Ramos (cell line): ENCODE measurements around the gene CEACAM16.
"Not testable (repeated sequence)": the region's sequence is repeated elsewhere in the genome, so short reads cannot be mapped to it uniquely, and the experiment has no call there.

ENCODE experiments used
- in situ Hi-C: fragments of 300-500 bp; cut with MboI; formaldehyde crosslinking; loops from one replicate; pipeline ENCODE4 v1.14.3; 2022; ENCODE audit warnings: low sequenced_read_pairs; ENCODE audit not compliant: unreplicated experiment

Gene CEACAM16

GRCh38 chr19:44675521-44675920, 23.4 kb upstream of the CEACAM16 start:
- in situ Hi-C loops = no loop called here

GRCh38 chr19:44677019-44677811, 21.7 kb upstream of the CEACAM16 start:
- in situ Hi-C loops = no loop called here

GRCh38 chr19:44680536-44680935, 18.4 kb upstream of the CEACAM16 start:
- in situ Hi-C loops = no loop called here

DNA sequence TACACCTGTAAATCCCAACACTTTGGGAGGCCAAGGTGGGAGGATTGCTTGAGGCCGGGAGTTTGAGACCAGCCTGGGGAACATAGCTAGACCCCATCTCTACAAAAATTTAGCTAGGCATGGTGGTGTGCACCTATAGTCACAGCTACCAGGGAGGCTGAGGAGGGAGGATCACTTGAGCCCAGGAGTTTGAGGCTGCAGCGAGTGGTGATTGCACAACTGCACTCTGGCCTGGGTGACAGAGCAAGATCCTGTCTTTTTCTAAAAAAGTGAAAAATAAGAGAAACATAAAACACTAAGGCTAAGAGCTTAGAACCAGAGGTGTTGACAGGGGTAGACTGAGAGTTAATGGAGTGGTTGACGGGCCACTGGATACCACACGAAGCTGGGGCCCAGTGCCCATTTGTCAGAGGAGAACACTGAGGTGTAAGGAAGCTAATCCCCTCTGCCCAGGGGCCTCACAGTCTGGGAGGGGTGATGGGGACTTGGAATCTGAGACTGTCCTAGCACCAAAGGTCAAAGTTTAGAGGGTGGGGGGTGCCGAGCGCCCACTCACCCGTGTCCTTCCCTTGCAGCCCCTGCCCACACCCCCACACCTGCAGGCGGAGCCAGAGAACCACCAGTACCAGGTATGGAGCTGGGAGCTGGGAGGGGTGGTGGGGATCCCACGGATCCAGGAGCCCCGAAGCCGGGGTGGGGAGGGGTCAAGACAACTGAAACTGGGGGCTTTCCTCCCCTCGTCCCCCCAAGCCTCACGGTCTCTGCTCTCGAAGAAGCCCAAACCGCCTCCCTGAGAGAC, 16.8 kb upstream of the CEACAM16 start:
- in situ Hi-C loops = no loop called here

GRCh38 chr19:44682807-44683206, 16.1 kb upstream of the CEACAM16 start:
- in situ Hi-C loops = no loop called here

GRCh38 chr19:44683434-44684210, 15.3 kb upstream of the CEACAM16 start:
- in situ Hi-C loops = no loop called here

DNA sequence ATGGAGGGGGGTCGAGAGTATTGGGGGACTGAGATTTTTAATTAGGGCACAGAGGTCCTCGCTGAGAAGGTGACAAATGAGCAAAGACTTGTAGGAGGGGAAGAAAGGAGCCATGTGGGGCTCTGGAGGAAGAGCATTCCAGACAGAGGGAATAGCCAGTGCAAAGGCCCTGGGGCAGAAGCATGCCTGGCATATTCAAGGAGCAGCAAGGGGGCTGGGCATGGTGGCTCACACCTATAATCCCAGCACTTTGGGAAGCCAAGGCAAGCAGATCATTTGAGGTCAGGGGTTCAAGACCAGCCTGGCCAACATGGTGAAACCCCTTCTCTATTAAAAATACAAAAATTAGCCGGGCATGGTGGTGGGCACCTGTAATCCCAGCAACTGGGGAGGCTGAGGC, 14.6 kb upstream of the CEACAM16 start:
- in situ Hi-C loops = not testable (repeated sequence)

DNA sequence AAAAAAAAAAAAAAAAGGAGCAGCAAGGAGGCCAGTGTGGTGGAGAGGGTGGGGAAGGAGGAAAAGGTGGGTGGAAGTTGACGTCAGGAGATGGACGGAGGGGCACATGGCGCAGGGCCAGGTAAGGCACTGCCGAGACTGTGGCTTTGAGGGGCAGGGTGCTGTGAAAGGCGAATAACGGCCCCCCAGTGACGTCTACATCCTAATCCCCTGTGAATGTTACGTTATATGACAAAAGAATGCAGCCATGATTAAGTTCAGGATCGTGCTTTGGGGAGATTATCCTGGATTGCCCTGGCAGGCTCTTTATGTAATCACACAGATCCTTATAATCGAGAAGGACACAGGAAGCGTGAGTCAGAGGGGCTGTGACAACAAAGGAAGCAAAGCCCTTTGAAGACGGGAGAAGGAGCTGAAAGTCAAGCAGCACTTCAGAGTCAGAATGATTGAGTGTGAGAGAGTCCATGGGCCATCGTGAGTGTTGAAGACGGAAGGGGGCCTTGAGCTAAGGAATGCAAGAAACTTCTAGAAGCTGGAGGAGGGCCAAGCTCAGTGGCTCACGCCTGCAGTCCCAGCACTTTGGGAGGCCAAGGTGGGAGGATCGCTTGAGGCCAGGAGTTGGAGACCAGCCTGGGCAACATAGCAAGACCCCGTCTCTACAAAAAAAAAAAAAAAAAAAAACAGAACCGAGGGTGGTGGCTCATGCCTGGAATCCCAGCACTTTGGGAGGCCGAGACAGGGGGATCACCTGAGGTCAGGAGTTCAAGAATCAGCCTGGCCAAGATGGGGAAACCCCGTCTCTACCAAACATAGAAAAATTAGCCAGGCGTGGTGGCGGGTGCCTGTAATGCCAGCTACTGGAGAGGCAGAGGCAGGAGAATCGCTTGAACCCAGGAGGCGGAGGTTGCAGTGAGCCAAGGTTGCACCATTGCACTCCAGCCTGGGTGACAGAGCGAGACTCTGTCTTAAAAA, 13.8 kb upstream of the CEACAM16 start:
- in situ Hi-C loops = no loop called here

- in situ Hi-C loops = no loop called here
These were observed 13.1 kb upstream of the CEACAM16 start for GRCh38 chr19:44685877-44686276.

DNA sequence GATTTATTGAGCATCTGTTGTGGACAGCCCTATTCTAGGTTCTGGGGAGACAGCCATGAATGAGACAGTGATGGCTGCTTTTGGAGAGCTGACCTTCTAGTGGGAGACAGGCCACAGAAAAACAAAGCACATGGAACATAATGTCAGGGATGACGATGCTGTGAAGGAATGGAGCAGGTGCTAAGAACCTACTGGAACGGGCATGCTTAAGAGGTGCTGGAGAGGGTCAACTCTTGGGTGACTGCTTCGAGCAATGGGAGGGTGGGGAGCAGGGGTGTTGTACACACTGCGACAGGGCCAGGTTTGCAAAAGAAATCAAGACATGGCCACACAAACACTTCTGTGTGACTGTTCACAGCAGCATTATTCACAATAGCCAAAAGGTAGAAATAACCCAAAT, 12.1 kb upstream of the CEACAM16 start:
- in situ Hi-C loops = no loop called here

- in situ Hi-C loops = no loop called here
These were observed 11.1 kb upstream of the CEACAM16 start for GRCh38 chr19:44687888-44688287.

- in situ Hi-C loops = no loop called here
These were observed 9.4 kb upstream of the CEACAM16 start for GRCh38 chr19:44689290-44690130.

GRCh38 chr19:44690131-44690440, 8.9 kb upstream of the CEACAM16 start:
- in situ Hi-C loops = no loop called here

DNA sequence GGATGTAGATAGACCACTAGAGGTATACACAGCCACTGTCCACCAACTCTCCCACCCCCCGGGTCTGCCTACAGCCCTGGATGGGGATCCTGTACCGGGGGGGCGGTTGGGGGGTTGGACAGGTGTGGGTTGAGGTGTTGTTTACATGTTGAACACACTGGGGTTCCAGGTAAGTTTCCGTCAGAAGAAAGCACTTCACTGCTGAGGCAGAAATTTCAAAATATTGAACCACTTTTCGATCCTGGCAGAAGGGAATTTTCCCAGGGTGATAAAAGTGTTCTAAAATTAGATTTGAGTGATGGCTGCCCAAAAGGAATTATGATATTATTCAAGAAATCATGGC, 6.6 kb upstream of the CEACAM16 start:
- in situ Hi-C loops = no loop called here

DNA sequence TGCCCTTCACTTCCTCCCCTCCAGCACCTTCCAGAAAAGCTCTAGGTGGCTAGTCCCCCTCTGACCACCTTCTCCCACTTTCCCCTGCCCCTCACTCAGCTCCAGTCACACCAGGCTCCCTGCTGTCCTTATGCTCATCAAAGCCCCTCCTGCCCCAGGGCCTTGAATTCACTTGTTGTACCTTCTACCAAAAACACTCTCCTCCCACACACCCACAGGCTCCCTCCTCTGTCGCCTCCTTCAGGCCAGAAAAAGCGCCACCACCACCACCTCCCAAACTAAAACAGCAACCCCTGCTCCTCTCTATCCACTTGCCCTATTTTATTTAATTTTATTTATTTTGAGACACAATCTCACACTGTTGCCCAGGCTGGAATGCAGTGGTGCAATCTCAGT, 4.8 kb upstream of the CEACAM16 start:
- in situ Hi-C loops = no loop called here

DNA sequence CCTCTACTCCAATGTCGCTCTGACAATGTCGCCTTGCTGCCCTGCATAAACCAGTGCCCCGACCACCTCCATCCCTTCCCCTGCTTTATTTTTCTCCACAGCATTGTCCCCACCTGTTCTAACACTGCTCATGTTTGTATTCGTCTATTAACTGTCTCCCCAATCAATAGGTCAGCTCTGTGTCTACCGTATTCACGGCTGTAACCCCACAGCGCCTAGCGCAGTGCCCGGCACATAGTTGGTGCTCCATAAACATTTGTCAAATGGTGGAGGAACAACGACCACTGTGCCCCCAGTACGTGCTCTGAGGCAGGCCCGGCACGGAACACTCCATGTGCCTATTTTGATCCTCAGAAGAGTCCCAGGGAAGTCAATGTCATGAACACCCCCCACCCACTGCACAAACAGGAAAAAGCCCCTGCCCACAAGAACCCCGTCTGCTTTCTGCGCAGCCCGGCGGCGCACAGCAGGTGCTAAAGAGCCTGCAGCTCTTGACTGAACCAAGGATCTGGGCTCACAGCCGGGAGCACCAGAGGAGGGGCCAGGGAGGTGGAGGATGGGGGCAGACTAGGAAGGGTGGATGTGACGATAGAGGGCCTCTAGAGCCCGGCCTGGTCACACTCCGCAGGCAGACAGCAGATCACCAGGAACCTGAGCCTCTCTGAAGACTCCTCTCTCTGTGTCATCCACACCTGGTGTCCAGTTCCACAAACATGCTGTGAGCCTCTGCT, 1.8 kb upstream of the CEACAM16 start:
- in situ Hi-C loops = no loop called here

DNA sequence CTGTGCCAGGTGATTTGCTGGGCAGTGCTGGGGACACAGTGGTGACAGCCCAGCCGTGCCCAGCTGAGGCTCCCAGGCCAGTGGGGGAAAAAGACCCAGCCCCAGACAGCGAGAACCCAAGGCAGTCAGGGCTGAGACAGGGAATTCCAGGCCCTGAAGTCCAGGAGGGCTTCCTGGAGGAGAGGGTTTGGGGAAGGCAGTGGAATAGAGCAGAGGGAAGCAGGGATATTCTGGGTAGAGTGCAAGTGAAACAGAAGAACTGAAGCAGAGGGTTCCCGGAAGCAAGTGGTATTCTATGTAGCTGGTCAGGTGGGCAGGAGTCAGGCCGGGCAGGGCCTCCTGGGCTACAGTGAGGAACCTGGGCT, 1.3 kb upstream of the CEACAM16 start:
- in situ Hi-C loops = no loop called here

DNA sequence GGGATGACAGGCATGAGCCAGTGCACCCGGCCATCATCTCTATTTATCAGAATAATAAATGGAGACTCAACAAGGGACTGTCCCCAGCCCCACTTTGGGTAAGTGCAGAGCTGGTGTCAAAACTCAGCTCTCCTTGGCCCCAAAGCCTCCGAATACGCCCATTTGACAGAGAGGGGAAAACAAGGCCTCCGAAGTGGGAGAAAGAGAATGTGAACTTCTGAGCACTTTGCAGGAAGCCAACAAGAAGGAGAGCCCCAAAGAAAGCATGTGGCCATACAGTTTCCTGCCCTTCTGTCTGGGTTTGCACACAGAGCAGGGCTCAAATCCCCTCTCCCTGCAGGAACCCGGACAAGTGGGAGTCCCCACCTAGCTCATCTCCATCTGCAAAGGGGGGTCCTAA, 1.6 kb downstream of the CEACAM16 start:
- in situ Hi-C loops = no loop called here

- in situ Hi-C loops = no loop called here
These were observed 2.3 kb downstream of the CEACAM16 start for GRCh38 chr19:44701228-44701627.
